ENCODE measurements around the gene DSCAM.

Gene DSCAM

DNA sequence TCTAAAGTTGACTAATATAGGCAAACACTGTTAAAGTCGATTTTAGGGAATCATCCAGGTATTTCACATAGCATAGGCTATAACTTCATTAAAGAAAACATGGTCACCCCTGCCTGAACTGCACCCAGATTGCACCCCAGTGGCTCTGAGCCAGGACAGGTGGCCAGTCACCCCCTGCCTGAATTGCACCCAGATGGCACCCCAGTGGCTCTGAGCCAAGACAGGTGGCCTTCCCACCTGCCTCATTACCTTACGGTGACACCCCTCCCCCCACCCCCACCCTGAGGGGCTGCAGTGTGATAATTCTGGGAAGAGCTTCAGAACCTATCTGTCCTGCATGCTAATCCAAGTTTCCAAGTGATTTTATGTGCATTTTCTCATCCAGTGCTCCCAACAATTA, 78.9 kb downstream of the DSCAM start:
- no peak for DNase-seq

DNA sequence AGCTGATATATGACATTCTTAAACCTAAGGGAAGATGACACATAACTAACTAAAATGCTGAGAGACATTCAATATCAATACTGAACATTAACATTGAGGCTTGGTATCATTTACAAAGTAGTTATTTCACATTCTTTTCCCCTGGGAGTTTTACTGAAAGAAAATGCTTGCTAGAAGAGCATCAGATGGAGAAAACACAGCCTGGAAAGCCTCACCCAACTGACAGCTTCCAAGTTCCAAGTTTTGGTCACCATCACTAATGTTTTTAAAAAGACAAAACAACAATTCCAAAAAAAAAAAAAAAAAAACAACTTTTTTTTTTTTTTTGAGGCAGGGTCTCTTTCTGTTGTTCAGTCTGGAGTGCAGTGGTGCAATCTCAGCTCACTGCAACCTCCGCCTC, 80.6 kb downstream of the DSCAM start:
- no peak for DNase-seq

DNA sequence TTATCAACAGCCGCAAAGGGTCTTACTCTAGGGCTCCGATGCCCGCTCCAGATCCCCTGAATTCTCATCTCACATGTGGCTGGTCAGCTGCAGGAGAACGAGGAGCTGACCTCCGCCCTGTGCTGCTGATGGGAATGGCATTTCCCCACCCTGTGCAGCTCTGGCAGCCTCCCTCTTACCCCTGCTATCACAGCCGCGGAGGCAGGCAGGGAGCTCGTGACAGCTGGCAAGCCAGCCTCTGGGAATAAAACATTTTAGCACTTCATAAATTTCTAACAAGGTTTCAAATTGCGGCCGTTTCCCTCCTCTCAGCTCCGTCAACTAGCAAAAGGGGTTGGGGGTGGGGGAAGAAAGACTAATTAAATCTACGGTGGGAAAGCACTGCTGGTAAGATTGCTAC, 81.1 kb downstream of the DSCAM start:
- no peak for DNase-seq

DNA sequence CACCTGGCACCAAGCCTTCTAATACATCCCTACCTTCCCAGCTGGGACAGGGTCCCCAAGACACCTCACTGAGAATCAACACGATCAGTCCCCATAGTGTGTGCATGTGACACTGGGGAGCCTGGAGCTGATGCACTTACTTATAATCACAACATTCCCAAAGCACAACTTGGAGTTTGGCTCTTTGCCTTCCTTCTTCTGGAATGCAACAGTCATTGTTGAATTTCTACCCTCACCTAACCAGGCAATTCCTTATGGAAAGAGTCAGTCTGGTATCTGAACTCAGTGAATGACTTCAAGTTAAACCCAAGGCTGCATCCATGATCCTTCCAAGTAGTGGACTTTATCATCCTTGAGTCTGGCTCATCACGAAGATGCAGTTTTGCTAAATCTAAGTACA, 86.1 kb downstream of the DSCAM start:
- no peak for DNase-seq

DNA sequence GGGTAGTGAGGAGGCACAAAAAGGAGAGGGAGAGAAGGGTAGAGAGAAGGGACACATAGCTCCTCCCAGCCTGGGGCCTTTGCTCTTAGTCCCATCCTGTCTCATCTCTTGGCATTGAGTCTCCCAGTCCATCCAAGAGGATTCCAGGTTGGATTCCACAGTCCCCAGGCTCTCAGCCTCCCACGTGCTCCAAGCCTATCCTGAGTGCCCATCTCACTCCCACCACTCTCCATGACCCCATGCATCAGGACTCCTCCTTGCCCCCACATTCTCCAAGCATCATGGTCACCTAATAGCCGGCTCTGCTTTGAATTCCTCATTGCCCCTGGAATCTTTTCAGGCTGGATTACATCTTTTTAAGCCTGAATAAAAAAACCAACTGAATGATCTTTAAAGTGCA, 87.9 kb downstream of the DSCAM start:
- DNase-seq = no peak

DNA sequence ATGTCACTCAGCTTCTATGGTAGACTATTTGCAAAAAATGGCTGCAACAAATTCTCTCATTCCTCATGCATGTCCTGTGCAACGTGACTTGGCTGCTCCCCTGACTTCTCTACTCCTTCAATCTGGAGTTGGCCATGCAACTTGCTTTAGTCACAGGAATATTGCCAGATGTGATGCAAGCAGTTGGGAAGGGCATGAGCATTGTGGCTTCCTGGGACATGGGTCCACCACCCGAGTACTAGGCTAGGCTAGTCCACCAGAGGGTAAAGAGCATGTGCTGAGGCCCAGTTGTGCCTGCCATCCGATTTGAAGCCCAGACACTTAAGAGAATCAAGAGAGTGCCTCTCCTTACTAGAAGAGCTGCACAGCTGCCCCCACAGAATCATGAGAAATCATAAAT, 89.6 kb downstream of the DSCAM start:
- no peak for DNase-seq

DNA sequence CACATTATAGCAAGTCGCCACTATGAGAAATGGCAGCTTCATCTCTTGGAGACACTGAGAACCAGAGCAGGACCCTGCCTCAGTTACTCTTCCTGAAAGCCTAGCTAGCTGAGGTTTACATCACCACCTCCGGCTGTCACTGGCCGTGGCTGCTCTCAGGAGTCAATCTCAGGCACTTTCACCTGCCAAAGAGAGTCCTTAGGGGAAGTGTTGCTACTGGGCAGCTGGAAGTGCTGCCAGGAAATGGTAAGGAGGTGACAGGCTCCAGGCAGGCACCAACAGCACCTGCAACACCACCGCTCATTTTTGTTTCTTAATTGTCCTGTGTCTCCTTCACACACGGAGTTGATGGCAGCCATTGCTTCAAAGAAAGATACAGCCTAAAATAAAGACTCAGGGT, 92.5 kb downstream of the DSCAM start:
- no peak for DNase-seq

DNA sequence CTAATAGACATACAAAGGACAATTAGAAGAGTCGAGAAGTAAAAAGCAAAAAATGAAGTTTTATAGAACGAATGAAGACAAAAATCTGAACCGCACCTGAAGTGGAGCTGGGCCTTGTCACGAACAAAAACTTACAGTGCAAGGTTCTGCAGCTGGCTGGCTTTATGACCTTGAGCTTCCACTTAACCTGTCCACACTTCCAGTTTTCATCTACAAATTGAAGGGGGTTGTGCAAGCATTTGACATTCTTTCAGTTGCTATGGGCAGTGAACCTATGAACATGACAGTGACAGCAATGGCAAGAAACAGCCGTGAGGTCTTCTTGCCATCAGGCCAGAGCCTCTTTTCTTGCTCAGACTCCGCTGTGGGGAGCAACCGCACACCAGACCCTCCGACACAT, 93.2 kb downstream of the DSCAM start:
- no peak for DNase-seq

DNA sequence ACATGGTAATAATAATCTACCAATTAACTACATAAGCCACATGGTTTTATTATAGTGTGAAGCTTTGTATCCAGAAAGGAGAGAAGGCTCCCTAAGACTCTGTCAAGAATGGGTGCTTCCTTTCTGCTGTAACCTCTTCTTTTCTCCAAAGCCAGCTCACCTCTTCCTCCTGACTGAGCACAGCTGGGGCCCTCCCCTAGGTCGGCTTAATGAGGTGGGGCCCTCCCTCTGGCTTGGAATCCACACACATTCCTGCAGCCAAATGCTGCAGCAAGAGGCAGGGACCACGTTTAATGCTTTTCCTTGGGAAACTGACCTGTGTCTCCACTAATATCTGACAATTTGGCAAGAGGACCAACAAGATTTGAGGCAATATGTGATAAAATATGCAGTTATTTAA, 94.8 kb downstream of the DSCAM start:
- no peak for DNase-seq

DNA sequence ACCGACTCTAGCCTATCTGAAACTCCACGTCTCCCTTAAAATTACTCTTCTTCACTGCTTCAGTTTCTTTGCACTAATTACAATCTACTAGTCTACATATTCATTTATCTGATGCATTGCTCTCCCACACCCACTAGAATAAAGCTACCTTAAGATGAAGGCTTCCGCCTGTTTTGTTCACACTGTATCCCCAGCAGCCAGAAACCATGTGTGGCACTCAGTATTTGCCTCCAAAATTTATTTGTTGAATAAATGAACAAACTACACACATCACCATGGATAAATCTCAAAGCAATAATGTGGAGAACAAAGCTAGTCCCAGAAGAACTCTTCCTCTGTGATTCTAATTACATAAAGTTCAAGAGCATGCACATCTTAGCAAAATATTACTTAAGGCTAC, 95.7 kb downstream of the DSCAM start:
- DNase-seq = no peak

DNA sequence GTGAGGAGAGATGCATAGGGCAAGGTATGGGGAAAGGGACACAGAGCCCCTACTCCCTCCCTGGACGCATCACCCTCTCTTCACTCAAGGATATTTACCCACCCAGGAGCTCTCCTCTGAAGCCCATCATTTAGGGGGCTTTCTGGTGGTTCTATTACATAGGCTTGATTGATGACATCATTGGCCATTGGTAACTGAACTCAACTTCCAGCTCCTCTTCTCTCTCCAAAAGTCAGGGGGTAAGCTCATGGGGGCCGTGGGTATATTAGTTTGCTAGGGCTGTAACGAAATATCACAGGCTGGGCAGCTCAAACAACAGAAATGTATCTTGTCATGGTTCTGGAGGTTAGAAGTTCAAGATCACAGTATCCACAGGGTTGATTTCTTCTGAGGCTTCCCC, 110.8 kb downstream of the DSCAM start:
- no peak for DNase-seq

DNA sequence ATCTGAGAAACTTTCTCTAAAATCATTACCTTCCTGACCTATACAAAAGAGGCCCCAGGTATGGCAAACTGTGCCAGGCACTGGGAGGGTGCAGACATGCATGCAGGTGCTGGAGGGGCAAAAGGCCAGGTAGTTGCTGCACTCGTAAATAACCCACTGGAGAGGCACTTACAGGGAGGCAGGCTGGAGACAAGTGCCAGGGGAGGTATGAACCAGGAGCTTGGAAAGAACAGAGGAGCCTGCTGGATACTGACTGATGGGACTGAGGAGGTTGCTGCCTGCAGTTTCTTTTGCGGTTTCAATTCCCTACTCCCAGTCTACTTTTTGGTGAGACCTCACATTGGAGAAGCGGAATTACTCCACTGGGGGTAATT, 113.9 kb downstream of the DSCAM start:
- no peak for DNase-seq

DNA sequence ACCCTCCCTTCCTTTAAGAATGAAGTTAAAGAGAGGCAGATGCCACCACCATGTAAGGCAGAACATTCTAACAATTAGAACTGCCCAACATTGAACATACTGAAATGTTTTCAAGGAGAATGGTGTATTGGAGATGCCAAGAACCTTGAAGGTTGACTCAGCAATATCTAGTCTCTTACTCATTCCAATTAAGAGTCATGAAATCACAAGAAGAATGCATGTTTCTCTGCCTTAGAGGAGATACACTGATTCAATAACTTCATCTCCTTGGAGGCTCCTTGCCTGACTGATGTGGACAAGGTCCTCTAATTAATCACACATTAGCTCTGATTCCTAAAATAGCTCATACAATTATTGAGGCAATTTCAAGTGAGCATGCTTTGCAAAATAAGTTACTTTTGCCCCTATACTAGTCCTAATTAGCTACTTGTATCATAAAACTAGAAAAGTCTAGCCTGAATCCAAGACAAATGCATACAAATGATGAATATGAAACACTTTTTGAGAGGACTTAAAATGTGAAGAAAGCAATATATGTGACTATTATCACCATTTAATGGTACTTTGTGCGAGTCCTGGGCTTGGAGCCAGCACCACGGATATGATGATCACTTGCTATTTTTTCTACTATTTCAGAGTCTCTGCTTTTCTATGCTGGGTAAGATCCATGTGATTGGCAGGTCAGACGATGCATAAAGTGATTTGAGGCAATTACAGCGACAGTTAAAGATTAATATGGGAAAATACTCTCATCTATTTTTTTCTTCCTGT, 114.5 kb downstream of the DSCAM start:
- DNase-seq = no peak

DNA sequence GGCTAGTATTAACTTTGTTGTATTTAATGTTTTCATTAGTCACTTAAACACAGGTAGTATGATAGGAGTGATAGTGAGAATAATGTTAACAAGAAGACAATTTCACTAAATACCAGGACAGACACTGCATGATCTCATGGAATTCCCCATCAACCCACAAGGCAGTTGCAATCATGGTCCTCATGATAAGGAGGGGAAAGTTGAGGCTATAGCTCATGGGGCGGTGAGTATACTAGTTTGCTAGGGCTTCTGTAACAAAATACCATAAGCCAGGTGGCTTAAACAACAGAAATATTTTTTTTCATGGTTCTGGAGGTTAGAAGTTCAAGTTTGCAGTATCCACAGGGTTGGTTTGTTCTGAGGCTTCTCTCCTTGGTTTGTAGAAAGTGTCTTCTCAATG, 115.8 kb downstream of the DSCAM start:
- no peak for DNase-seq

DNA sequence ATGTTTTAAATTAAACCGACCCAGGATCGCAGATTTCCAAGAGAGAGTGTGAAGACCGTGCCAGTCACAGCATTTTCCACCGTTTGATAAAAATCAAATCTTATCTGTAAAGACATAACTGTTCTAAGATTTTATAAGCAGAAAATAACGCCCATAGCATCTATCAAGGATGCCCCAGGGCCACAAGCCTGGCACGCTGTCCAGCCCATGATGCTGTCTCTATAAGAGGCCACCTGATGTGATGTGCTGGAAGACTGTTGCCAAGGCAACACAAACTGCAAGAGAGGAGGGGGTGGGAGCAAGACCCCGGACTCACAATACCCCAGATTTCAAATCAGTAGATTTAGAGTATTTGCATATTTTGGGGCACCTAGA, 116.5 kb downstream of the DSCAM start:
- no peak for DNase-seq

DNA sequence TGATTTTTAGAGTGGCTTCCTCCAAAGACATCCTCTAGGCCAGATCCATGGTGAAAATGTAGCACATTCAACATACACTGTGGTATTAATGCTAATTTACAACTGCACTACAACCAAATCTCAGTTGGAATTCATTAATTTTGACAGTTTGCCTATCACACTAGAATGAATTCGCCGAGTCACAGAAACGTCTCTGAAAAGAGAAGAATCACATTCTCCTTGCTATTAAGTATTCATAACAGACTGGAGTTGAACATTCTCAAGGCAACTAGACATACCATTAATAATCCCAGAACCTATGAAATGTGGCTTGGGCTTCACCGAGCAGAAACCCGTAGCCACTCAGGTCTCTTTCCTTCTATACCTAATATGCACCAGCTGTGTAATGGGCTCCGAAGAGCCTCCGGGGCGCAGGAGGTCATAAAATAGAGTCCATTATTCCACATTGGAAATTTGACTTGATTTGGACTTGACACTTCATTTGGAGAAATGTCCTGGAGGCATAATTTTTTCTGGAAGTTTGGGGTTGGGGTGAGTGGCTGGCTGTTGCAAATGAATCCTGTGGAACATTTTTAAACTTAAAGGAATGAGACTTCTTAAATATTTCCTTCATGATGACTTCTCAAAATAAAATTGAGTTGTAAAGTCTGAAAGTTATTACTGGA, 117.1 kb downstream of the DSCAM start:
- DNase-seq = no peak

DNA sequence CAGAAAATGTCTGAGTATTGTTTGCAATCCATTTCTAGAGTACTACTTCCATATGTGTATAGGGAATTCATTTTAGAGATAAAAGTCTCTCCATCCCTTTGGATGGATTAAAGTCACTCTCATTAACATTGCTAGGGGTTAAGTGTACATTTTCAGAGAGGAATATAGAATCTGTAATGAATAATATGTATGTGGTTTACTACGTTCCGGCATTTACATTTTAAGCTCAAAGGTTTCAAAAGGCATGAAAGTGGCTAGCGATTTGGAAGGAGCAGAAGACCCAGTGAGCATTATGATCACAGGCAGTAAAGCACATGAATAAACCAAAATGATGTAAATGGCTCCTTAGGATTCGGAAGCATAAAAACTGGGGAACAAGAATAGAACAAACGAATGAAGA, 123.0 kb downstream of the DSCAM start:
- DNase-seq = no peak

DNA sequence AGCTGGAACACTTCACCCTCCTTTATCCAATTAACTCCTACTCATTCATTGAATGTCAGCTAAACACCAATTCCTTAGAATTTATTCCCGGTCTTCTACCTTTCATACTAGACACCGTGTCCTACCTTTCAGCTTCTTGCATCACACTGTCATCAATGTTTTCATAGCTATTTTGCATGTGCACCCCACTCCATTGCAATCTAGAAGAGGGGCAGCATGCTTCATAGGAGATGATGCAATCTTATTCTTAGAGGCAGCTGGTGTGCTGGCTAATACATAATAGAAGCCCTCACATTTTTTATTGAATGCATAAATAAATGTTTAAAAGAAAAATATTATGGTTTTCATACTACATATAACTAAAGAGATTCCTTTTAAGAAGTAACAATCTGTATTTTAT, 123.6 kb downstream of the DSCAM start:
- DNase-seq = no peak

DNA sequence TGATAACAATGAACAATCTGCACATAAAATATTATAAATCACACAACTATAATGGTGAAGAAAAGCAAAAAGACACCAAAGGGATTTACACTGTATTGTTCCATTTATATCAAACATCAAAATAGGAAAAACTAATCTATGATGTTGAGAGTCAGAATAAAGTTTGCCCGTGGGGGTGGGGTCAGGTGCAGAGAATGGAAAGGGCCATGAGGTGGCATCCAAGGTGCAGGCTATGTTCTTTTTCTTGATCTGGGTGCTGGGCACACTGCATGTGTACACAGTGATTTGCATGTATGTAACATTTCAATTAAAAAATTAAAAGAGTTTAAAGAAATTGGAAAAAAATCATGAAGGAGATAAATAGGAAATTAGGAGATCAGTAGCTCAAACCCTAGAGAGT, 127.3 kb downstream of the DSCAM start:
- DNase-seq = no peak

DNA sequence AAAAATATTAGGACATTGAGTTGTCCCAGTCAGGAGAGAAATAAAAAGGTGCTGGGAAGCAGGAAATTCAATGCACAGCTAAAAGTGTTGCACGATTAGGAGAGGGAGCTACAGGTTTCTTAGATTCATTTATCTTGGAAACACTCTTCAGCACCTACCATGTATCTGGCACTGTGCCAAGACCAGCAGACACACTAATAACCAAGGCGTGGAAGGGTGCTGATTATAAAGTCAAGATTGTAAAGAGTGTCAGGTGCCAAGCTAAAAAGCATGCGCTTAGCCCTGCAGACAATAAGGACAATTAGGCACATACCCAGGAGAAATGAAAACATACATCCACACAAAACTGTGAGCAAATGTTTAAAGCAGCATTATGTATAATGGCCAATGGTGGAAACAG, 129.9 kb downstream of the DSCAM start:
- no peak for DNase-seq

DNA sequence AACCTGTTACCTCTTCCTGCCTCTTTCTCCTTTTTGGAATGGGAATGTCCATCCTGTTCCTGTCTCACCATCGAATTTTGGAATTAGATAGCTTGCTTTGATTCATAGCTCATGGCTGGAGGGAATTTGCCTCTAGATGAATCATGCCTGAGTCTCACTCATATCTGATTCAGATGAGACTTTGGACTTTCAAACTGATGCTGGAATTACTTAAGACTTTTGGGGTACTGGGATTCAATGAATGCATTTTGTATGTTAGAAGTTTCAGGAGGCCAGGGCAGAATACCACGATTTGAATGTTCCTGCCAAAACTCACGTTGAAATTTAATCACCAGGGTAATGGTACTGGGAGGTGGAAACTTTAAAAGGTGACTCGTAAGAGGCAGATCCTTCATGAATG, 132.4 kb downstream of the DSCAM start:
- DNase-seq = no peak

DNA sequence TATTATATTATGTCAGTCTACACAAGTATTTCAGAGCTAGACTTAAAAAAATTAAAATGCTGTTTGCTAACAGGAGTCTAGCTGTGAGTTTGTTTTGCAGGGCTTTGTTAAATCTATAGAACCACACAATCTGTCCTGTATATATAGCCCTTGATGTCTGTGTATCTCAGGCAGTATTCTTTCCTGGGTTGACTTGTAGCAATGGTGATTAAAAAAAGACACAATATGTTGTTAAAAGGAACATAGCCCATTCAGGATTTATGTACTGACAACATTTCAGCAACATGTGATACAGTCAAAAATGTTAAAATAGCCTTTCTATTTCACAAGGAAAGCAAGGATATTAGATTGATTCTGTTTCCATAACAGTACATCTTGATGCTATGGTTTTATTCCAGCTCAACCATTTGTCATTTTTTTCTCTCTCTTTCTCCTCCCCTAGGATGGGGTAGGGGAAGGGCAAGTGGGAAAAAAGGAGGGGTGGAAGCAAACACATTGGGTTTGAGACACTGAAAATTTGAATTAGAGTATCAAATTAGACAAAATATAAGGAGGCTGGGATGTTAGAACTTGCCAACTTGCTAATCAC, 139.2 kb downstream of the DSCAM start:
- DNase-seq = no peak

DNA sequence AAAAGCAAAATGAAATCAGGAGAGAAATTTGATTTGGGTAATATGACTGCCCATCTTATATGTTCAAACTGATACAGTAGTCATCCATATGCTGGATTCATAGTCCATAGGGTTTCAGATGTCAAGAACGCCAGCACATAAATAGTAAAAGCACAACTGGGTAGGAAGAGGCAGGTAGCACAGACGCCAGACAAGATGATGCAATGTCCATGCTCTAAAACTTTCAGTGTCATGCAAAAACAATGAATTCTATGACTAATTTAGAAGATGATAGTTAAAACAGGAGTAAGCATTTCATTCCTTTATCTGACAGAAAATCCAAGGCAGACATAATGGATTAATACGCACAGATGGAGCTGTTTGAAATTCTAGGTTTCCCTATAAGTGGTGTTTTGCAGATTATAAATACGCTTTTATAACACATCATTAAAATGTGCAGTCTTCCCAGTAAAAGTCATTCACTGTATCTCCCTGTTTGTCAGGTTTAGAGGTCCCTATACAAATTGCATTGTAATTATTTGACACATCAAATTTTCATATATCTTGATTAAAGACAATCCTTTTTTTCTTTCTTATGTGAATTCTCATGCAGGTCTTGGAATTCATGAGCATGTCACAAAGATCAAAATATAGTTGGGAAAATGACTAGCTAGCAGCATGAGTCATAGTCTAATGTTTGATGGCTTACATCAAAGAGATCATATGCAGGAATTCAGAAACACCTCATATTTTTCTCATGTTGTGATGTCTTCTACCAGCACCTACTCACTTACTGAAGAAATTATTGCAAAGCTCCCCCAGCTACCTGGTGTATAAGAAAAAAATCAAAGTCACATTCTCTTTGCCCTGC, 139.9 kb downstream of the DSCAM start:
- DNase-seq = no peak

DNA sequence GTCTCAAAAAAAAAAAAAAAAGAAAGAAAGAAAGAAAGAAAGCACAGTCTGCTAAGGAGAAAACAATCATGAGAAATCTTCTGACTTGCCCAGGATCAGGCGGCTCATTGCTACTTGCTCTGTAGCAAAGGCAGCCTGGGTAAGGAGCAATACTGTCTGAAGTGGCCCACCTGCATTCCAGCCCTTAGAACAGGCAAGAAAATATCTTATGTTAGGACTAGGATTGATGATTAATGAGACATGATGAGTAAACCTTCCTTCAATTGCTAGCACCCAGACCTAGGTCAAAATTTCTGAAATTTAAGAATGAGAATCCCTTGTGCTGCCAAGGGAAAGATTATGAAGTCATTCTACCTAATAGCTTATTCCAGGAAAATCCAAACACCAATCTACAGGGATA, 140.8 kb downstream of the DSCAM start:
- no peak for DNase-seq
